Hepatic stellate cell (primary cell): ENCODE measurements around the gene CYP1A2.

Experiments
- DNase-seq: peaks from one replicate; pipeline ENCODE4 v3.0.0; 2011; ENCODE audit warnings: low spot score

CYP1A2 gene

GRCh38 chr15:74790080-74790916, 41.7 kb downstream of the CYP1A2 start:
- DNase-seq: peak; percentile 89

- no peak for DNase-seq
Measured at GRCh38 chr15:74791007-74791406, 42.4 kb downstream of the CYP1A2 start.

GRCh38 chr15:74791667-74792066, 43.0 kb downstream of the CYP1A2 start:
- no peak for DNase-seq

GRCh38 chr15:74792227-74793016, 43.8 kb downstream of the CYP1A2 start:
- DNase-seq: no peak

GRCh38 chr15:74793135-74794028, 44.7 kb downstream of the CYP1A2 start:
- DNase-seq: peak; percentile 69

- no peak for DNase-seq
Measured at GRCh38 chr15:74794248-74794969, 45.8 kb downstream of the CYP1A2 start.

- DNase-seq: no peak
Measured at GRCh38 chr15:74794970-74795349, 46.3 kb downstream of the CYP1A2 start.

- no peak for DNase-seq
Measured at GRCh38 chr15:74795966-74796625, 47.5 kb downstream of the CYP1A2 start.

- DNase-seq: no peak
Measured at GRCh38 chr15:74798388-74799254, 50.0 kb downstream of the CYP1A2 start.

GRCh38 chr15:74799255-74799855, 50.7 kb downstream of the CYP1A2 start:
- no peak for DNase-seq

- peak; percentile 92 for DNase-seq
Measured at GRCh38 chr15:74799856-74800558, 51.4 kb downstream of the CYP1A2 start.

GRCh38 chr15:74800559-74801094, 52.0 kb downstream of the CYP1A2 start:
- DNase-seq: no peak

- DNase-seq: no peak
Measured at GRCh38 chr15:74801311-74801997, 52.8 kb downstream of the CYP1A2 start.

GRCh38 chr15:74802290-74802689, 53.6 kb downstream of the CYP1A2 start:
- DNase-seq: no peak

GRCh38 chr15:74802862-74803447, 54.3 kb downstream of the CYP1A2 start:
- no peak for DNase-seq

GRCh38 chr15:74804935-74805334, 56.3 kb downstream of the CYP1A2 start:
- no peak for DNase-seq
